ENCODE measurements around the gene KCNIP4. TPM values are rescaled to one million over a fixed set of nuclear protein-coding genes. Genes with fewer than 3 reads are reported as not detected.
"Not testable (repeated sequence)": the region's sequence is repeated elsewhere in the genome, so short reads cannot be mapped to it uniquely, and the experiment has no call there.

The KCNIP4 gene
- total RNA-seq, 1 donor from 2014 or later, result not detected

GRCh38 chr4:21366840-21367239 lies 581.7 kb downstream of the KCNIP4 start:
- DNase-seq (ENCODE audit: low spot score), result no peak
- intact Hi-C loops (cut with DNase I), result no loop called here
- ATAC-seq, result no peak

- intact Hi-C loops (cut with DNase I), result no loop called here
- ATAC-seq (no peak), DNase-seq (ENCODE audit: low spot score) (no peak)
These were observed 582.3 kb downstream of the KCNIP4 start for GRCh38 chr4:21366312-21366711.

DNA sequence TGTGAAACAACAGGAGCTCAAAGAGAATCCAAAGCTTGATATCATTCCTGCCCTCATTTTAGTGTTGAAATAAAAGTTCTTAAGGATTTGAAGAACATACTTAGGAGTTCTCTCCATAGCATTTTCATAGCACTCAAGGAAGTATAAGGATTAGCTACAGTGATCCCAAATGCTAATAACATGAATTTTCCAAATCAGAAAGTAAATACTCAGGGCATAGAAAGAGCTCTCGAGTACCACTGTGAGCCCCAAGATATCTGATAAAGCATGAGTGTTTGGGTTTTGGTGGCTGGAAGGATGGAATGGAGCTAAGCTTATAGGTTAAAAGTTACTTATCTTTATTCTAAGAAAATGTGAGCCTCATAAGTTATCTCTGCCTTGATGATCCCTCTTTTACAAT lies 584.9 kb downstream of the KCNIP4 start:
- intact Hi-C loops (cut with DNase I), result no loop called here
- no peak for DNase-seq (ENCODE audit: low spot score)
- no peak for ATAC-seq

DNA sequence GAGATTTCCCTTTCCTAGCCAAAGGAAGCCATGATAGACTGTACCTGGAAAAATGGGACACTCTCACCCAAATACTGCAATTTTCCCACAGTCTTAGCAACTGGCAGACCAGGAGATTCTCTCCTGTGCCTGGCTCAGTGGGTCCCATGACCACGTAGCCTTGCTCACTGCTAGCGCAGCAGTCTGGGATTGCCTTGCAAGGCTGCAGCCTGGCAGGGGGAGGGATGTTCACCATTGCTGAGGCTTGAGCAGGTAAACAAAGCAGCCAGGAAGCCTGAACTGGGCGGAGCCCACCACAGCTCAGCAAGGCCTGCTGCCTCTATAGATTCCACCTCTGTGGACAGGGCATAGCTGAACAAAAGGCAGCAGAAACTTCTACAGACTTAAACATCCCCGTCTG lies 596.2 kb downstream of the KCNIP4 start:
- ATAC-seq; DNase-seq (ENCODE audit: low spot score); intact Hi-C loops (cut with DNase I): not testable (repeated sequence)

DNA sequence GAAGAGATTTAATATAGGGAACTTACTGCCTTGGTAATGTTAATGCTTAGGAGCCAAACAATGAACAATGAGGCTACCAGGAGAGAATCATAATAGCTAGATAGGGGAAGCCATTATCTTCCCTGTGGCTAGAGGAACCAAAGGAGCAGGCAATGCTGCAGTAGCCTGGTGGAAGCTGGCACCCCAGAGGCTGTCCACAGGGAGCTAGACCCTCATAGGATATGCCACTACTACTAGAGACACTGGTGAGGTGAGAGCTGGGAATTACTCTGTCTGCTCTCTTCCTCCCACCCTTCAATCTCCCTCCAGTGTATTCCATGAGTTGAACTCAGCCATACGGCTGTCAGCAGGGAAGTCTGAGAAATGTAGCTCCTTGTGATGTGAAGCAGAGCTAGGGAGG lies 601.4 kb downstream of the KCNIP4 start:
- ATAC-seq (no peak), DNase-seq (ENCODE audit: low spot score) (no peak)
- intact Hi-C loops (cut with DNase I), result no loop called here

GRCh38 chr4:21327976-21328700 lies 620.4 kb downstream of the KCNIP4 start:
- intact Hi-C loops (cut with DNase I), result no loop called here
- ATAC-seq (no peak), DNase-seq (ENCODE audit: low spot score) (no peak)

DNA sequence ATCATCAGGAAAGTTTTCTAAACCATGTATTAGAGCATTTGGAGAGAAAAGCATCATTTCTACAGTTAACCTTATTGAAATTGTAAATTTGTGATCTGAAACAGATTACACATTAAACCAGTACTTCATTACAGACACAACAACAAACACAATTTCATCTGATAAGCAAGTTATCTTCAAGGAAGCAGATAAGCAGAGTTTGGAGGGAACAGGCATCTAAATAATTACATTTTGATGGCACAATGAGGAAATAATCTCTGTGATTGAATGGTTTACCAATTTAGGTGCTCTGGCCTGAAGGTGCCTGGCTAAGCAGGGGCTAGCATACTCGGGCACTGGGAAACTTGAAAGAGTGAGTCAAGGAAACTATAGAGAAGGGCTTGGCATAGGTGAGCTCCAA lies 628.5 kb downstream of the KCNIP4 start:
- DNase-seq (ENCODE audit: low spot score) (no peak), ATAC-seq (no peak)
- intact Hi-C loops (cut with DNase I), result loop anchor here (5.0 kb wide), 1 partner anchor 502 kb away; no protein-coding TSS in a partner anchor

DNA sequence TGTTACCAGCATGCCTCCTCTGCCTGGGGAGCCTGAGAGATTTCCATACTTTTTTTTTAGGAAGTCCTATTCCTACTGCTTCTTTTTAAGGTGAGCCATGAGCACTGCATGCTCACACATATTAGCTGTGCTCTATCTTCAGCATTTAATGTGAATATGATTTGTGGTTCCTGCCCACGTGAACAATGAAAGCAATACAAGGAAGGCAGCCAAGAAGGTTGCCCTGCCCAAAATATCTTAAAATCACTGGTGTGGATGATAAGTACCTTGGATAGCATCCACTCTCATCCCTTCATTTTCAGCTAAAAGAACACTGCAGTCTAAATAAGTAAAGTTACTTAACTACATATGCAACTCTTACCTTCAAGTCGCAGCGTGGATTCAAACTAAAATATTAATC lies 640.9 kb downstream of the KCNIP4 start:
- intact Hi-C loops (cut with DNase I), result no loop called here
- no peak for DNase-seq (ENCODE audit: low spot score)
- no peak for ATAC-seq

- no peak for ATAC-seq
- no peak for DNase-seq (ENCODE audit: low spot score)
These were observed 644.1 kb downstream of the KCNIP4 start for GRCh38 chr4:21304540-21304887.

GRCh38 chr4:21290562-21290961 lies 658.0 kb downstream of the KCNIP4 start:
- no peak for ATAC-seq
- DNase-seq (ENCODE audit: low spot score), result no peak
- intact Hi-C loops (cut with DNase I), result no loop called here

More at GRCh38 chr4:21304540-21304887, 644.1 kb downstream of the KCNIP4 start:
- intact Hi-C loops (cut with DNase I), result no loop called here

- intact Hi-C loops (cut with DNase I), result no loop called here
These were observed 672.5 kb downstream of the KCNIP4 start for GRCh38 chr4:21276046-21276445.

GRCh38 chr4:21271439-21272052 lies 677.0 kb downstream of the KCNIP4 start:
- ATAC-seq (no peak), DNase-seq (ENCODE audit: low spot score) (no peak)
- intact Hi-C loops (cut with DNase I), result no loop called here

More at GRCh38 chr4:21276046-21276445, 672.5 kb downstream of the KCNIP4 start:
- no peak for ATAC-seq
- DNase-seq (ENCODE audit: low spot score), result no peak

DNA sequence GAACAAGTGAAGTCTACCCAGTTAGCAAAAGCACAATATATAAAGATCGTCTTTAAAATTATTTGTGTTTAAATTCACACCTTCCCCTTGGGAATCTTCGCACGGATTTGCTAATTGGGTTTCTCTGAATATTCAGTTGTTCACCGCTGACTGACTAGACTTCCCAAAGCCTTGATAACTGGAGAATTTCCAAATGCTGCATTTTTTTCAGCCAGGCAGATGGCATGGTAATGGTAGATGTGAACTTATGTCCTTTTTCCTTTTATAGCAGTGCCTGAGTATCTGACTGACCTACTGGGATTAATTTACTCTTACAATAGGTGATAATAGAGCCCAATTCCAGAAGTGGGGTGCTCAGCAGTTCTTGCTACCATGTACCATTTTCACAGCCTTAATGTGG lies 700.2 kb downstream of the KCNIP4 start:
- DNase-seq (ENCODE audit: low spot score) (no peak), ATAC-seq (no peak)
- intact Hi-C loops (cut with DNase I), result no loop called here

GRCh38 chr4:21242163-21242562 lies 706.4 kb downstream of the KCNIP4 start:
- ATAC-seq, result no peak
- DNase-seq (ENCODE audit: low spot score), result no peak
- intact Hi-C loops (cut with DNase I), result no loop called here

GRCh38 chr4:21226637-21227538 lies 721.7 kb downstream of the KCNIP4 start:
- intact Hi-C loops (cut with DNase I), result no loop called here
- no peak for ATAC-seq
- DNase-seq (ENCODE audit: low spot score), result no peak

- DNase-seq (ENCODE audit: low spot score) (no peak), ATAC-seq (no peak)
- intact Hi-C loops (cut with DNase I), result no loop called here
These were observed 736.7 kb downstream of the KCNIP4 start for GRCh38 chr4:21211846-21212245.

- intact Hi-C loops (cut with DNase I), result no loop called here
- ATAC-seq, result no peak
- no peak for DNase-seq (ENCODE audit: low spot score)
These were observed 738.7 kb downstream of the KCNIP4 start for GRCh38 chr4:21209860-21210259.

GRCh38 chr4:21205821-21206531 lies 742.6 kb downstream of the KCNIP4 start:
- ATAC-seq (no peak), DNase-seq (ENCODE audit: low spot score) (no peak)
- intact Hi-C loops (cut with DNase I), result no loop called here

- no peak for ATAC-seq
- no peak for DNase-seq (ENCODE audit: low spot score)
- intact Hi-C loops (cut with DNase I), result no loop called here
These were observed 745.2 kb downstream of the KCNIP4 start for GRCh38 chr4:21203416-21203815.
